Mesenchymal stem cell (in vitro differentiated cells and primary cell): Measurements from ENCODE around the gene TC2N.

ENCODE experiments used
- DNase-seq: peaks from one replicate; pipeline ENCODE4 v3.0.0-alpha.2; 2013
- H2AFZ ChIP-seq: one replicate; pipeline ENCODE4 v1.6.1; 2013; ENCODE audit warnings: low read depth, mild to moderate bottlenecking, control low read depth, inconsistent platforms, low read length, moderate library complexity
- H2AK5ac ChIP-seq: 2 replicates; pipeline ENCODE4 v1.6.1; 2013; ENCODE audit warnings: low read length, moderate library complexity, mild to moderate bottlenecking, inconsistent platforms; ENCODE audit not compliant: severe bottlenecking
- H2BK120ac ChIP-seq: one replicate; pipeline ENCODE4 v1.6.1; 2013; ENCODE audit warnings: low read depth, mild to moderate bottlenecking, inconsistent platforms, low read length, moderate library complexity
- H2BK12ac ChIP-seq, 2 experiments: one replicate each; pipeline ENCODE4 v1.6.1; 2013; ENCODE audit warnings: inconsistent platforms in 2 of 2, low read length in 2 of 2, mild to moderate bottlenecking in 2 of 2, moderate library complexity in 2 of 2, control low read depth in 1 of 2
- H2BK15ac ChIP-seq: one replicate; pipeline ENCODE4 v1.6.1; 2013; ENCODE audit warnings: mild to moderate bottlenecking, low read depth, inconsistent platforms; ENCODE audit not compliant: poor library complexity, severe bottlenecking
- H2BK5ac ChIP-seq: 2 replicates; pipeline ENCODE4 v1.6.1; 2013; ENCODE audit warnings: low read depth, mild to moderate bottlenecking, low read length, control low read depth, inconsistent platforms; ENCODE audit not compliant: poor library complexity, severe bottlenecking
- H3K14ac ChIP-seq, 2 experiments: one replicate each; pipeline ENCODE4 v1.6.1; 2013; ENCODE audit warnings: inconsistent platforms in 2 of 2, low read length in 2 of 2, control low read depth in 1 of 2, mild to moderate bottlenecking in 1 of 2, moderate library complexity in 1 of 2
- H3K18ac ChIP-seq, 2 experiments: one replicate each; pipeline ENCODE4 v1.6.1; 2013; ENCODE audit warnings: inconsistent platforms in 2 of 2, low read length in 2 of 2, control low read depth in 1 of 2, low read depth in 1 of 2, mild to moderate bottlenecking in 1 of 2
- H3K23ac ChIP-seq, 2 experiments: one replicate each; pipeline ENCODE4 v1.6.1; 2013; ENCODE audit warnings: inconsistent platforms in 2 of 2, low read length in 2 of 2, mild to moderate bottlenecking in 2 of 2, moderate library complexity in 2 of 2, control low read depth in 1 of 2
- H3K27ac ChIP-seq: 2 replicates; pipeline ENCODE4 v1.5.1; 2013; ENCODE audit warnings: mild to moderate bottlenecking, moderate library complexity, low read length, control low read depth, inconsistent platforms; ENCODE audit not compliant: poor library complexity, severe bottlenecking
- H3K27me3 ChIP-seq, 2 experiments: 2 replicates each; pipeline versions ENCODE4 v1.6.1 to v1.7.0; 2013; ENCODE audit warnings: low read length in 2 of 2, mild to moderate bottlenecking in 2 of 2, moderate library complexity in 2 of 2, control low read depth in 1 of 2, inconsistent platforms in 1 of 2; ENCODE audit not compliant: control insufficient read depth in 1 of 2, insufficient read depth in 1 of 2
- H3K36me3 ChIP-seq, 2 experiments: 2 replicates each; pipeline versions ENCODE4 v1.6.1 to v1.7.0; 2013; ENCODE audit warnings: low read length in 2 of 2, control low read depth in 1 of 2, inconsistent platforms in 1 of 2, low read depth in 1 of 2, mild to moderate bottlenecking in 1 of 2; ENCODE audit not compliant: insufficient read depth in 2 of 2, control insufficient read depth in 1 of 2
- H3K4ac ChIP-seq, 2 experiments: one replicate each; pipeline ENCODE4 v1.6.1; 2013; ENCODE audit warnings: inconsistent platforms in 2 of 2, low read length in 2 of 2, mild to moderate bottlenecking in 2 of 2, moderate library complexity in 2 of 2, control low read depth in 1 of 2, low read depth in 1 of 2
- H3K4me1 ChIP-seq: 2 replicates; pipeline ENCODE4 v1.6.1; 2013; ENCODE audit warnings: low read depth, low read length, control low read depth; ENCODE audit not compliant: control insufficient read depth, insufficient read depth
- H3K4me2 ChIP-seq: 2 replicates; pipeline ENCODE4 v1.6.1; 2013; ENCODE audit warnings: low read length, mild to moderate bottlenecking, inconsistent platforms; ENCODE audit not compliant: poor library complexity, severe bottlenecking
- H3K4me3 ChIP-seq, 2 experiments: 2 replicates each; pipeline versions ENCODE4 v1.5.1 to v1.7.0; 2013; ENCODE audit warnings: low read length in 2 of 2, mild to moderate bottlenecking in 2 of 2, control low read depth in 1 of 2, low read depth in 1 of 2; ENCODE audit not compliant: insufficient read depth in 1 of 2
- H3K79me1 ChIP-seq: replicated peaks from 2 replicates; pipeline ENCODE4 v1.6.1; 2013; ENCODE audit warnings: mild to moderate bottlenecking, control low read depth, low read length, inconsistent platforms; ENCODE audit not compliant: poor library complexity, severe bottlenecking
- H3K9ac ChIP-seq: 2 replicates; pipeline ENCODE4 v1.7.0; 2013; ENCODE audit warnings: mild to moderate bottlenecking, low read length, moderate library complexity
- H3K9me3 ChIP-seq: 2 replicates; pipeline ENCODE4 v1.7.0; 2013; ENCODE audit warnings: mild to moderate bottlenecking, low read length; ENCODE audit not compliant: control insufficient read depth
- H4K8ac ChIP-seq: one replicate; pipeline ENCODE4 v1.6.1; 2013; ENCODE audit warnings: inconsistent platforms, mild to moderate bottlenecking, low read length, moderate library complexity
- H4K91ac ChIP-seq: one replicate; pipeline ENCODE4 v1.6.1; 2013; ENCODE audit warnings: mild to moderate bottlenecking, low read length, inconsistent platforms
- WGBS: methylation state at CpG from one replicate; pipeline ENCODE4 v1.1.7; 2013; ENCODE audit warnings: mixed read lengths; 5-methylcytosine and 5-hydroxymethylcytosine counted together

The TC2N gene

GRCh38 chr14:91843437-91843836 lies 23.9 kb downstream of the TC2N start:
- Histone ChIP-seq H3K79me1 (no peaks in the 10 kb centered on the region), H3K27me3 (peaks cover 0 to 32% of the 10 kb centered on the region in 2 experiments), H4K8ac (no peak overlapping the region), H2BK120ac (no peak overlapping the region), H3K4me1 (no peaks in the 10 kb centered on the region), H3K36me3 (no peaks in the 10 kb centered on the region), H2AFZ (no peak overlapping the region), H4K91ac (no peak overlapping the region), H3K4me3 (no peak overlapping the region), H3K9me3 (no peaks in the 10 kb centered on the region), H2BK5ac (no peak overlapping the region), H2BK12ac (no peak overlapping the region), H3K4ac (no peak overlapping the region), H3K9ac (no peak overlapping the region), H2AK5ac (no peak overlapping the region), H2BK15ac (no peak overlapping the region), H3K23ac (no peak overlapping the region), H3K4me2 (no peak overlapping the region), H3K18ac (no peak overlapping the region), H3K14ac (no peak overlapping the region), H3K27ac (no peak overlapping the region)
- 70% methylated on average over 1 of the region's 4 CpGs for WGBS
- DNase-seq: no peak

- Histone ChIP-seq H3K4me3 (no peak overlapping the region), H2BK15ac (no peak overlapping the region), H4K91ac (no peak overlapping the region), H3K23ac (peak overlapping the region in 1 of 2 experiments; percentile 30), H3K27ac (no peak overlapping the region), H2BK5ac (no peak overlapping the region), H3K4me1 (peaks cover 6% of the 10 kb centered on the region), H3K9me3 (no peaks in the 10 kb centered on the region), H2AK5ac (no peak overlapping the region), H4K8ac (no peak overlapping the region), H3K18ac (no peak overlapping the region), H3K4me2 (no peak overlapping the region), H2BK12ac (no peak overlapping the region), H2AFZ (no peak overlapping the region), H3K79me1 (no peaks in the 10 kb centered on the region), H3K14ac (no peak overlapping the region), H3K27me3 (peaks cover 13 to 45% of the 10 kb centered on the region in 2 experiments), H2BK120ac (no peak overlapping the region), H3K36me3 (no peaks in the 10 kb centered on the region), H3K4ac (no peak overlapping the region), H3K9ac (peak overlapping the region; percentile 5)
- DNase-seq: no peak
Measured at GRCh38 chr14:91841065-91841464, 26.3 kb downstream of the TC2N start.

GRCh38 chr14:91839749-91840148 lies 27.6 kb downstream of the TC2N start:
- no peak overlapping the region for H3K18ac ChIP-seq

GRCh38 chr14:91837076-91837475 lies 30.3 kb downstream of the TC2N start:
- H2BK15ac ChIP-seq: no peak overlapping the region
- no peak overlapping the region for H4K8ac ChIP-seq
- H3K4me3 ChIP-seq: peak overlapping the region in 1 of 2 experiments; percentile 73
- no peak overlapping the region for H2BK12ac ChIP-seq
- no peaks in the 10 kb centered on the region for H3K9me3 ChIP-seq
- H3K23ac ChIP-seq: no peak overlapping the region
- H3K4ac ChIP-seq: no peak overlapping the region
- H3K27ac ChIP-seq: no peak overlapping the region
- no peak overlapping the region for H2AK5ac ChIP-seq
- H2BK5ac ChIP-seq: no peak overlapping the region
- no peak for DNase-seq
- WGBS: 87% methylated on average over 11 of the region's 12 CpGs
- H2AFZ ChIP-seq: no peak overlapping the region
- H4K91ac ChIP-seq: no peak overlapping the region
- H3K27me3 ChIP-seq: peaks cover 29 to 57% of the 10 kb centered on the region in 2 experiments
- no peak overlapping the region for H3K18ac ChIP-seq
- no peak overlapping the region for H3K14ac ChIP-seq
- no peaks in the 10 kb centered on the region for H3K79me1 ChIP-seq
- H3K4me1 ChIP-seq: peaks cover 10% of the 10 kb centered on the region
- H2BK120ac ChIP-seq: no peak overlapping the region
- peak overlapping the region; percentile 36 for H3K9ac ChIP-seq
- no peak overlapping the region for H3K4me2 ChIP-seq
- no peaks in the 10 kb centered on the region for H3K36me3 ChIP-seq

More at GRCh38 chr14:91839749-91840148, 27.6 kb downstream of the TC2N start:
- Histone ChIP-seq H2BK12ac (no peak overlapping the region), H3K4ac (no peak overlapping the region), H3K14ac (no peak overlapping the region), H3K4me1 (peaks cover 10% of the 10 kb centered on the region), H2AK5ac (no peak overlapping the region), H4K8ac (no peak overlapping the region), H3K36me3 (no peaks in the 10 kb centered on the region), H3K9me3 (no peaks in the 10 kb centered on the region), H3K9ac (no peak overlapping the region), H3K27me3 (peaks cover 24 to 53% of the 10 kb centered on the region in 2 experiments), H2BK5ac (no peak overlapping the region), H3K4me3 (no peak overlapping the region), H2AFZ (no peak overlapping the region), H3K79me1 (no peaks in the 10 kb centered on the region), H2BK15ac (no peak overlapping the region), H3K23ac (no peak overlapping the region), H3K27ac (no peak overlapping the region), H3K4me2 (no peak overlapping the region), H2BK120ac (no peak overlapping the region), H4K91ac (no peak overlapping the region)
- DNase-seq: no peak
- 80% methylated on average over 1 of the region's 1 CpG for WGBS
